ENCODE data around the gene LPIN2. TPM values are rescaled to one million over a fixed set of nuclear protein-coding genes. Genes with fewer than 3 reads are reported as not detected.

The LPIN2 gene, protein sequence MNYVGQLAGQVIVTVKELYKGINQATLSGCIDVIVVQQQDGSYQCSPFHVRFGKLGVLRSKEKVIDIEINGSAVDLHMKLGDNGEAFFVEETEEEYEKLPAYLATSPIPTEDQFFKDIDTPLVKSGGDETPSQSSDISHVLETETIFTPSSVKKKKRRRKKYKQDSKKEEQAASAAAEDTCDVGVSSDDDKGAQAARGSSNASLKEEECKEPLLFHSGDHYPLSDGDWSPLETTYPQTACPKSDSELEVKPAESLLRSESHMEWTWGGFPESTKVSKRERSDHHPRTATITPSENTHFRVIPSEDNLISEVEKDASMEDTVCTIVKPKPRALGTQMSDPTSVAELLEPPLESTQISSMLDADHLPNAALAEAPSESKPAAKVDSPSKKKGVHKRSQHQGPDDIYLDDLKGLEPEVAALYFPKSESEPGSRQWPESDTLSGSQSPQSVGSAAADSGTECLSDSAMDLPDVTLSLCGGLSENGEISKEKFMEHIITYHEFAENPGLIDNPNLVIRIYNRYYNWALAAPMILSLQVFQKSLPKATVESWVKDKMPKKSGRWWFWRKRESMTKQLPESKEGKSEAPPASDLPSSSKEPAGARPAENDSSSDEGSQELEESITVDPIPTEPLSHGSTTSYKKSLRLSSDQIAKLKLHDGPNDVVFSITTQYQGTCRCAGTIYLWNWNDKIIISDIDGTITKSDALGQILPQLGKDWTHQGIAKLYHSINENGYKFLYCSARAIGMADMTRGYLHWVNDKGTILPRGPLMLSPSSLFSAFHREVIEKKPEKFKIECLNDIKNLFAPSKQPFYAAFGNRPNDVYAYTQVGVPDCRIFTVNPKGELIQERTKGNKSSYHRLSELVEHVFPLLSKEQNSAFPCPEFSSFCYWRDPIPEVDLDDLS
- 14.7 to 19.1 TPM (median 16.8 TPM) in 5 replicates for total RNA-seq (2022; extraction: Qiagen RNA extraction)

GRCh38 chr18:3013024-3013804, at the start of gene LPIN2:
LPIN2 (minus strand) TSS chr18:3013144; CDS start chr18:2960840, 52,304 bp downstream.

Other genes starting within 250 kb of the LPIN2 start
- 8.3 to 13.6 TPM (median 11.9 TPM) in 5 replicates for gene EMILIN2, start 166.1 kb downstream of the LPIN2 start, total RNA-seq (2022; extraction: Qiagen RNA extraction)
- gene MYOM1, start 206.8 kb upstream of the LPIN2 start, total RNA-seq (2022; extraction: Qiagen RNA extraction): 0.05 to 0.29 TPM (median 0.12 TPM) in 5 replicates
- gene MYL12A, start 234.7 kb upstream of the LPIN2 start, total RNA-seq (2022; extraction: Qiagen RNA extraction): 276 to 338 TPM (median 313 TPM) in 5 replicates
- gene MYL12B, start 249.0 kb upstream of the LPIN2 start, total RNA-seq (2022; extraction: Qiagen RNA extraction): 388 to 409 TPM (median 396 TPM) in 5 replicates

Measured in A549 treated with CORT108297 at 1 μM for 4 hours (cell line).